ENCODE results near the gene RPUSD1. TPM values are rescaled to one million over a fixed set of nuclear protein-coding genes. Genes with fewer than 3 reads are reported as not detected.
"Not testable (repeated sequence)": the region's sequence is repeated elsewhere in the genome, so short reads cannot be mapped to it uniquely, and the experiment has no call there.

RPUSD1 gene
- total and polyA plus RNA-seq, 12 donors = 5.8 to 23.3 (median 8.2) TPM

GRCh38 chr16:822174-822908 is 34.2 kb upstream of the RPUSD1 start:
- Histone ChIP-seq H3K27ac (no peak overlapping the region), H3K36me3 (no peaks in the 10 kb centered on the region), H3K27me3 (peaks cover 4 to 79% (median 56%) of the 10 kb centered on the region in 7 donors), H3K9me3 (no peaks in the 10 kb centered on the region), H3K4me3 (no peak overlapping the region), H3K4me1 (no peaks in the 10 kb centered on the region)
- 85 to 87% methylated on average over 21 of the region's 21 CpGs for WGBS, 2 donors
- no peak for TF ChIP-seq CTCF (IDR thresholded peaks at IDR 0.05)
- ATAC-seq (no peak), DNase-seq (no peak)
- intact Hi-C loops (cut with DNase I) = no loop called here

DNA sequence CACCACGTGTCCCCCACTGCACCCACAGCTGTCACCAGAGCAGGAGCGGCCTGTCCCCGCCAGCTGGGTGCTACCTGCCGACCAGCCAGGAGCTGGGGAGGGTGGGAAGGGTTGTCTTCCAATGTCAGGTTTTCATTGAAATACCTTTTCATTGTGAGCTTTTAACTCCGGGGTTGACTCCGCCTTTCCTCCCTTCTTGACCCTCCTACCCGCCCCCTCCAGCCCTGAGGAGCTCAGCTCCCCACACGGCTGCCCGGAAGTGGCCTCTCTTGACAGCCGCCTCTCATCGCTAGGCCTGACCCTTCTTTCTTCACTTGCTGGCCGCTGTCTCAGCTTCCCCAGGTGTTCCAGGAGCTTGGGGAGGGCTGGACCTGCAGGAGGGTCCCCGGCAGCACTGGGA is 33.6 kb upstream of the RPUSD1 start:
- DNase-seq (no peak), ATAC-seq (no peak)
- Histone ChIP-seq H3K4me1 (no peaks in the 10 kb centered on the region), H3K9me3 (no peaks in the 10 kb centered on the region), H3K4me3 (no peak overlapping the region), H3K27me3 (peaks cover 4 to 85% (median 62%) of the 10 kb centered on the region in 7 donors), H3K36me3 (no peaks in the 10 kb centered on the region), H3K27ac (no peak overlapping the region)
- intact Hi-C loops (cut with DNase I) = no loop called here
- whole genome bisulfite sequencing, 2 donors = 56 to 67% methylated on average over 13 of the region's 13 CpGs
- TF ChIP-seq CTCF (IDR thresholded peaks at IDR 0.05) = no peak

DNA sequence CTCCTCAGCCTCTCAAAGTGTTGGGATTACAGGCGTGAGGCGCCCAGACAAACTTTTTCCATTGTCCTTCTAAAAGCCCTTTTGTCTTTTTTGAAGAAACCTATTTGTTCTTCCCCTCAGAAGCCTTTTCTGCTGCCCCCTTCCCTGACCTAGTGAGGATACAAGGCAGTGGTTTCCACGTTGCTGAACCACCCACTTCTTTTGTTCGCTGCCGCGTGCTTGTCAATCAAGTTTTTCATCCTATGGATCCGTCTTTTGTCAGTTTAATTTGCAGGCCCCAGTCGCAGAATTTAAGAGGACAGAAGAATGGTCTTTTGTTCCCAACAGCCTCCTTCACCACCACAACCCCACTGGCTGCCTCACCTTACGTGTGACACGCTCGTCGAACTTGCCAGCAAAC is 32.6 kb upstream of the RPUSD1 start:
- intact Hi-C loops (cut with DNase I) = no loop called here
- Histone ChIP-seq H3K9me3 (no peaks in the 10 kb centered on the region), H3K27ac (no peak overlapping the region), H3K27me3 (peaks cover 4 to 95% (median 72%) of the 10 kb centered on the region in 7 donors), H3K4me1 (no peaks in the 10 kb centered on the region), H3K36me3 (no peaks in the 10 kb centered on the region), H3K4me3 (no peak overlapping the region)
- TF ChIP-seq CTCF (IDR thresholded peaks at IDR 0.05) = no peak
- DNase-seq (no peak), ATAC-seq (no peak)
- WGBS, 2 donors = 81 to 87% methylated on average over 12 of the region's 12 CpGs

GRCh38 chr16:820044-820408 is 31.8 kb upstream of the RPUSD1 start:
- H3K36me3 ChIP-seq; H3K27ac ChIP-seq; H3K4me3 ChIP-seq; intact Hi-C loops (cut with DNase I); H3K4me1 ChIP-seq; ATAC-seq; H3K9me3 ChIP-seq; DNase-seq: not testable (repeated sequence)
- 63 to 64% methylated on average over 10 of the region's 10 CpGs for WGBS, 2 donors
- H3K27me3 ChIP-seq = peaks cover 2 to 97% (median 76%) of the 10 kb centered on the region in 7 donors

DNA sequence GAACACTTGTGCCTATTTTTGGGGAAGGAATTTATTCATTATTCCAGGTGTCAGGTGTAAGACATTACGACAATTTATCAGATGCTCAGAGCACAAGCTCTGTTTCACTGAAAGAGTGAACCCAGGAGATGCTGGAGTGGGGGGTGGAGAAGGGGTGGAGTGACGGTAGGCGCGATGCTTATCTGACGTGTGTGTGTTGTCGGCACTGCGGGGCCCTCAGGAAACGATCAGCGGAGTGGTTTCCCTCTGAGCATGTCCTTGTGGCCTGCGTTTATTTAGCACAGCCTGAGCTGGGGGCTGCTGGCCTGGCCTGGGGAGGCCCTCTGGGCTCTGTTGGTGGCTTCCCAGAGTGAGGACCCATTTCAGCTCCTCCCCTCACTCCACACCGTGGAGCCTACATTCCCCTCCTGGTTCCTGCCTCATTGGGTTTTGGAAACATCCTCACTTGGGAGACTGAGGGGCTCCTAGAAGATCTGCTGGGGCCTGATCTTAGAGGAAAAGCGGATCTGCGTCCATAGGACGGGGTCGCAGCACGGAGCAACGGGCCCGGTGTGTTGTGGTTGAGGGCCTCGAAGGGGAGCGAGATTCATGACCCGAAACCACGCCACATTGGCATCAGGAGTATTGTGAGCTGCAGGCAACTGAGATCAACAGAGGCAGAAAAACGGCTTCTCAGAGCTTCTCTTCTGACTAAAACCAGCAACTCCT is 31.3 kb upstream of the RPUSD1 start:
- H3K4me3 ChIP-seq = no peak overlapping the region
- DNase-seq (no peak), ATAC-seq (no peak)
- no peak overlapping the region for H3K27ac ChIP-seq
- 55 to 58% methylated on average over 23 of the region's 23 CpGs for WGBS, 2 donors
- no peaks in the 10 kb centered on the region for H3K36me3 ChIP-seq
- peaks cover 0 to 97% (median 76%) of the 10 kb centered on the region in 7 donors for H3K27me3 ChIP-seq
- no peaks in the 10 kb centered on the region for H3K9me3 ChIP-seq
- H3K4me1 ChIP-seq = no peaks in the 10 kb centered on the region
- TF ChIP-seq CTCF (IDR thresholded peaks at IDR 0.05) = no peak
- intact Hi-C loops (cut with DNase I) = loop anchor here in 1 of 10 donors (10.0 kb wide), 1 partner anchor 375 kb away; no protein-coding TSS in a partner anchor

All from heart right ventricle (tissue), 16 donors.